Mammary epithelial cell (primary cell): Measurements from ENCODE around the gene MDFIC.

Experiments used
- CTCF ChIP-seq, 2 donors: IDR thresholded peaks in 1 of 2; conservative IDR thresholded peaks in 1 of 2; 2 replicates each; pipeline ENCODE4 v1.5.1; 2011 to 2012; ENCODE audit warnings: inconsistent platforms in 2 of 2, low read length in 2 of 2, mild to moderate bottlenecking in 2 of 2, control low read depth in 1 of 2, low read depth in 1 of 2; ENCODE audit not compliant: insufficient read depth in 1 of 2; ENCODE audit errors: extremely low read depth in 1 of 2
- EZH2 ChIP-seq: IDR thresholded peaks from 2 replicates; pipeline ENCODE4 v1.6.1; 2012; ENCODE audit warnings: low read length, inconsistent platforms, borderline replicate concordance

GRCh38 chr7:114900127-114900526, 21.8 kb upstream of the MDFIC start:
- TF ChIP-seq CTCF (conservative IDR thresholded peaks at IDR 0.05 in 1 of 2, IDR thresholded peaks at IDR 0.05 in 1 of 2; ENCODE audit: extremely low read depth in 1 of 2, insufficient read depth in 1 of 2, low read depth in 1 of 2, low read length in 2 of 2) (no peak), EZH2 (no peak)
